UCSD-AML1 (cell line): ENCODE results near the gene CRYAB.
"Not testable (repeated sequence)": the region's sequence is repeated elsewhere in the genome, so short reads cannot be mapped to it uniquely, and the experiment has no call there.

Experiments
- DNase-seq: peaks from one replicate; lab custom pipeline; 2025; ENCODE audit not compliant: unreplicated experiment; lab: John Stamatoyannopoulos, UW

Gene CRYAB

DNA sequence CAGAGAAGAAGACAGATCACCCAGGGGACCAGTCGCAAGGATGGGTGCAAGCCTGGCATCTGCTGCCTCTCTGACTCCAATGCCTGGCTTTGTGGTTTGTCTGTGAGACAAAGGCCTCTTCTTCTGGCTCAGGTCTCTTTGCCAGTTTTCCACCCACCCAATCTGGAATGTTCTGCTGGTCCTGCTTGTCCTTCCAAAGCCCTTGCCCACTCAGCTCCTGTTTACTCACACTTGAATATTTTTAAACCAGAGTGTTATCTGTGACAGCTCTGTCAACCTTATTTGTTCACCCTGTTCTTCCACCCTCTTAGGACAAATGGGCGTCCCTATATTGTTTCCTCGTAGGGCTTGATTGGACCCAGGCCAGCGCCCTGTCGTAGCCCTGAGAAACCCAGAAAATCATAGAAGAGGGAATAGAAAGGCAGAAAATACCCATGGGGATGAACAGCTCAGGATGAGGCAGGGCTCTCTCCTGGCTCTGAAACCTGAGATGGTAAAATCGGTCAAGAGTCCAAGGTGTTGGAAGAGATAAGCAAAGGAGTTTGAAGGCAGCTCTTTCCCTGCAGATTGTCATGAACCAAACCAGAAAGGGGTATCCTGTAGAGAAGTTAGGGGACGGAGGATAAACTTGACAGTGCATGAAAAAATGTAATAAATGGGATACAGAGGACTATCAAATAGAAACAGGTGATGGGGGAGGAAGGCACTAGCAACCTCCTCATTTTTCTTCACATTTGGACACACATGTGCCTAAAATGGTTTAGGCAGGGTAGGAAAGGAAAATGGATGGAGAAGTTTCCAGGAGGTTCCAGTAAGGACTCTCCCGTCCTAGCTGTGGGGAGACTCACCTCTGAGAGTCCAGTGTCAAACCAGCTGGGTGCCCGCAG is 651 bp downstream of the CRYAB start:
- no peak for DNase-seq

DNA sequence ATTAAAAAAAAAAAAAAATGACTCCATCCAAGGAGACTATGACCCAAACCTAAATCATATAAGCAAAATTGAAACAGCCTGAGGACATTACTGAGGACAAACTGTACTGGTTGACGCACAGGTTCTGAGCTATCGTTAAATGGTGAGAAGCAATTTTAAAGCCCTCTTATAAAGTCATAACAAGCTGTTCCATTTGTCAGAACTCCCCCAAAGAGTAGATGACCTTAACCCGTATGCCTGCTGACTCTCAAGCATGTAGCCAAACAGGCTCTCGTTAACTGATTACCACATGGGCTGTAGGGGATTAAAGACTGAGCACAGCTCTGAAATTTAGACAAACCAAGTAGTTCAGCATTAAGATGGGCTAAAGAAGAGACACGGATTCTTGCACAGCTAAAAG is 2.2 kb downstream of the CRYAB start:
- no peak for DNase-seq

DNA sequence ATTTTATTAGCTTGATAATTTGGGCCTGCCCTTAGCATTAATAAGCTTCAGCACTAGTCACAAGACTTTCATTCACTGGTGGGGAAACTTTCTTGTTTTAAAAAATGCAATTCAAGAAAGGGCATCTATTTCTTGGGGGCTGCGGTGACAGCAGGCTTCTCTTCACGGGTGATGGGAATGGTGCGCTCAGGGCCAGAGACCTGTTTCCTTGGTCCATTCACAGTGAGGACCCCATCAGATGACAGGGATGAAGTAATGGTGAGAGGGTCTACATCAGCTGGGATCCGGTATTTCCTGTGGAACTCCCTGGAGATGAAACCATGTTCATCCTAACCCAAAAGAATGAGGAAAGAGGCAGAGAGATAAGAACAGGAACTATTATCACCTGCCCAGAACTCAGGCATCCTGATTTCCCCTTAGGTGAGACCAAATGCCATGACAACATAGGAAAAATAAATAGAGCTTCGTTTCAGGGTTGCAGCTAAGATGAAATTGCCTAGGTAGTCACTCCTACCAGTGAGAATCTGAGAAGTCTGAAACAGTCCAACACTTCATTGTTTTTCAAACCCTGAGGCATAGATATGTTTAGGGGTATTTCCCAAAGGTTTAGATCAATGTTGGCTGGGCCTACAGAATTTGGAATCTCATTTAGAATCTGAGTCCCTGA is 2.8 kb downstream of the CRYAB start:
- no peak for DNase-seq

DNA sequence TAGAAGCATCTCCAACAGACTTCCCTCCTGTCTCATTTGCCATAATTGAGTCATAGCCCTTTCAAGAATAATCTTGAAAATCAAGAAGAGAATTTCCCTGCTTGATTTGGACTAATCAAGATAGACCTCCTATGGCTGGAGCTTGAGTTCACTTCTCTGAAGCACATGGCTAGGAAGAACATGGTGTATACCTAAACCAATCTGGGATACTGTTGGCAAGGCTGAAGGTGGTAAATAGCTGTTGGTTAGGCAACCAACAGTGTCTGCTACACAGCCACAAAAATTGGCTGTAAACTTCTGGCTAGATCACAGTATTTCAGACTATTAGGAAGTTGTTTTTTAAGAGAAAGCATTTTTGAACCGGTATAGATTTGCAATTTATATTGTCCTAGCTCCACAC is 4.9 kb downstream of the CRYAB start:
- no peak for DNase-seq

DNA sequence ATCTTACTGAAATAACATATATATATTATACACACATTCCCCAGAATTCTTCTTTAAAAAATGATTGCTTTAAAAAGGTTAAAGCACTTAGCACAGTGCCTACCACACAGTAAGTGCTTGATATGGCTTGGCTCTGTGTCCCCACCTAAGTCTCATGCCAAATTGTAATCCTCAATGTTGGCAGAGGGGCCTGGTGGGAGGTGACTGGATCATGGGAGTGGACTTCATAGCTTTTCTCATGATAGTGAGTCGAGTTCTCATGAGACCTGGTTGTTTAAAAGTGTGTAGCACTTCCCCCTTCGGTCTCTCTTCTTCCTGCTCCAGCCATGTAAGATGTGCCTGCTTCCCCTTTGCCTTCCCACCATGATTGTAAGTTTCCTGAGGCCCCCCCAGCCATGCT is 6.2 kb downstream of the CRYAB start:
- DNase-seq = no peak

- DNase-seq = no peak
Observed at GRCh38 chr11:111886844-111887243, 24.7 kb downstream of the CRYAB start.

DNA sequence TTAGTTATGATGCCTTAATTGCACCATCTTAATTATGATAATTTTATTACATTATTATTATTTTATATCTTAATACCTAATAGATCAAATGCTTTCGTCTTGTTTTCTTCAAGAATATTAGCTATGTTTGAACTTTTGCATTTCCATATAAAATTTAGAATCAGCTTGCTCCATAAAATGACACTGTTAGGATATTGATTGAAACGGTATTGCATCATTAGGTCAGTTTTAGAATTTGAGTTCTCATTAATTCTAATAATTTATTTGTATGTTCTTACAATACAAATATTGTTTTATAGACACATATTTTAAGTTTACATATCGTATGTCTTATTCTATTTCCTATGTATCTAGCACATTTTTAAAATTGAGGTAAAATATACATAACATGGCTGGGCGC is 25.5 kb downstream of the CRYAB start:
- no peak for DNase-seq

DNA sequence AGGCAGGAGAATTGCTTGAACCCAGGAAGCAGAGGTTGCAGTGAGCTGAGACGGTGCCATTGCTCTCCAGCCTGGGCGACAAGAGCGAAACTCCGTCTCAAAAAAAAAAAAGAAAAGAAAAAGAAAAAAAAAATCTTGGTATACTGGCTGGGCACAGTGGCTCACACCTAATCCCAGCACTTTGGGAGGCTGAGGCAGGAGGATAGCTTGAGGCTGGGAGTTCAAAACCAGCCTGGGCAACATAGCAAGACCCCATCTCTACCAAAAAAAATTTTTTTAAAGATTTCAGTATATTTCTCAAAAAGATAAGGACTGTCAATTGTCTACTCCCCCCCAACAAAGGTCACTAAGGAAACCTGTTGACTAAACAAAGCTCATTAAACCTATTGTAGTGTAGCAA is 26.5 kb downstream of the CRYAB start:
- not testable (repeated sequence) for DNase-seq

DNA sequence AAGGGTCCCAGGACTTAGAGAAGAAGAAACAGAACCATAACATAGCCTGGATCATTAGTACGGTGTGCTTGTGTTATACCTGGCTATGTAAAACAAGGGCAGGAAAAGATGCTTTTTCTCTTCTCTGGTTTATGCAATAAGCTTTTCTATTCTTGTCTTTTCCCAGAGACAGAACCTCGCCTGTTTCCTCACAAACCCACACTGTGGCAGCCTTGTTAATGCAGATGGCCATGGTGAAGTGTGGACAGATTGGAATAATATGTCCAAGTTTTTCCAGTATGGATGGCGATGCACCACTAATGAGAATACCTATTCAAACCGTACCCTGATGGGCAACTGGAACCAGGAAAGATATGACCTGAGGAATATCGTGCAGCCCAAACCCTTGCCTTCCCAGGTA is 29.4 kb downstream of the CRYAB start:
- DNase-seq = no peak

DNA sequence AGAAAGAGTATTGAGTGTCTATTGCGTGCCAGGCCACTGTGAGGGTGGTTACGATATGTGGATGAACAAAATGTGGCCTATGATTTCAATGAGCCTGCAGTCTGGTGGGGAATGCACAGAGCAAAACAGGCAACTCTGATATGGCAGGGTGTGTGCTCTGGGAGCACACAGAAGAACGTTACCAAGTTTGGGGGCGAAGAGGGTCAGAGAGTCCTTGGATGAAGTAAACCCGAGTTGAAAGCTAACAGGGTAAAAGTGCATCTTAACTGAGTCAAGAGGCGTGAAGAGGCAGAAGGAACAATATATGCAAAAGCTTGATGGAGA is 32.0 kb downstream of the CRYAB start:
- no peak for DNase-seq

GRCh38 chr11:111878849-111879636 is 32.5 kb downstream of the CRYAB start, which contains the start of the genes CFAP68 and FDXACB1:
CFAP68 (plus strand) TSS chr11:111879541; CDS start chr11:111879561, 20 bp downstream.
FDXACB1 (minus strand) TSS chr11:111879165; CDS start chr11:111879132, 33 bp downstream.
- DNase-seq = peak; percentile 96

- DNase-seq = no peak
Observed at GRCh38 chr11:111878385-111878848, 33.2 kb downstream of the CRYAB start.

DNA sequence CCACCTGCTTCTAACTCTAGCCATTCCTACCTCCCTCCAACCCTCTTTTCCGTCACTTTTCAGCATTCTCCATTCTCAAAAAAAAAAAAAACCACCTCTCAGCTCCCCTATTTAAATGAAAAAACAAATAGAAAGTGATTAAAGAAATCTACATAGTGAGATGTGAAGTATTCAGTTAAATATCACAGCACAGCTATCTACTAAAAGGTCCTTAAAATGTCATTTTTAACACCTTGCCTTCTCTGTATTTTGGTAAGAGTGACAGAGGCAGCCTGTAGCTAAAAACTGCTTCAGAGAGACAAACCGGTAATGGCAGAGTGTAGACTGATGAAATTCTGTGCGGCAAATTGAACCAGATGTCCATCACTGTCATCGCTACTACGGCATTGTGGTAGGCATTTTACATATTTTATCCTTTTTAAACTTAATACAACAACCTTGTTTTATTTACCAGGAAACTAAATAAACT is 39.8 kb downstream of the CRYAB start:
- DNase-seq = no peak

- DNase-seq = peak; percentile 87
Observed at GRCh38 chr11:111870886-111871692, 40.5 kb downstream of the CRYAB start, which contains the start of gene ALG9. ALG9 (minus strand) TSS chr11:111871581; CDS start chr11:111871482, 99 bp downstream.

- no peak for DNase-seq
Observed at GRCh38 chr11:111870522-111870885, 41.1 kb downstream of the CRYAB start.

DNA sequence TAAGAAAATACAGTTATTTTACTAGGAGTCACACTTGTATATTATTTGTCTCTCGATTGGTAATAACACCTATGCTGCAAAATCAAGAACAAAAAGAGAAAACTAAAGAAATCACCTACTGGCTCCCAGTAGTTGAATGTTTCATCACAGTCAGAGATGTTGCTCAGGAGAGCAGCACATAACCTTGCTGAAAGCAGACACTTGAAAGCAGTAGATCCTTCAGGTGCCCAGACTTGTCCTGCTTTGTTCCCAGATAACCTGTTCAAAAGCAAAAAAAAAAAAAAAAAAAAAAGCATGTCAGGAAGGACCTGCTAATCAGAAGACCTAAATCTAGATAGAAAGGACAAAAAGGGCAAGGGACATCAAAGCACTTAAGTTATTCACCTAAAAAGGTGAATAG is 41.5 kb downstream of the CRYAB start:
- no peak for DNase-seq

- DNase-seq = no peak
Observed at GRCh38 chr11:111860257-111860656, 51.3 kb downstream of the CRYAB start.
